RWPE1 (cell line): ENCODE measurements around the gene MYLK4.

Experiments
- CTCF ChIA-PET: fragments of 350-600 bp; sonication (Branson Sonifier 250); formaldehyde crosslinking; extraction: SDS; loops from one replicate; lab custom pipeline; 2021; lab: Yijun Ruan, JAX
- POLR2A ChIA-PET: fragments of 400-600 bp; formaldehyde crosslinking; extraction: SDS; loops from one replicate; lab custom pipeline; 2020; ENCODE audit warnings: antibody characterized with exemption; ENCODE audit not compliant: low non-redundant PET; lab: Yijun Ruan, JAX
- DNase-seq: peaks from one replicate; pipeline ENCODE4 v3.0.0; 2012; ENCODE audit warnings: low spot score
- H3K27ac ChIP-seq: fragments of 450-650 bp; 2 replicates; pipeline ENCODE4 v1.5.1; 2017
- TF ChIP-seq, protein P1 (sequence below): fragments of 450-650 bp; conservative IDR thresholded peaks from 2 replicates; pipeline ENCODE4 v1.5.1; 2017; ENCODE audit warnings: low read depth, mild to moderate bottlenecking

The MYLK4 gene

DNA sequence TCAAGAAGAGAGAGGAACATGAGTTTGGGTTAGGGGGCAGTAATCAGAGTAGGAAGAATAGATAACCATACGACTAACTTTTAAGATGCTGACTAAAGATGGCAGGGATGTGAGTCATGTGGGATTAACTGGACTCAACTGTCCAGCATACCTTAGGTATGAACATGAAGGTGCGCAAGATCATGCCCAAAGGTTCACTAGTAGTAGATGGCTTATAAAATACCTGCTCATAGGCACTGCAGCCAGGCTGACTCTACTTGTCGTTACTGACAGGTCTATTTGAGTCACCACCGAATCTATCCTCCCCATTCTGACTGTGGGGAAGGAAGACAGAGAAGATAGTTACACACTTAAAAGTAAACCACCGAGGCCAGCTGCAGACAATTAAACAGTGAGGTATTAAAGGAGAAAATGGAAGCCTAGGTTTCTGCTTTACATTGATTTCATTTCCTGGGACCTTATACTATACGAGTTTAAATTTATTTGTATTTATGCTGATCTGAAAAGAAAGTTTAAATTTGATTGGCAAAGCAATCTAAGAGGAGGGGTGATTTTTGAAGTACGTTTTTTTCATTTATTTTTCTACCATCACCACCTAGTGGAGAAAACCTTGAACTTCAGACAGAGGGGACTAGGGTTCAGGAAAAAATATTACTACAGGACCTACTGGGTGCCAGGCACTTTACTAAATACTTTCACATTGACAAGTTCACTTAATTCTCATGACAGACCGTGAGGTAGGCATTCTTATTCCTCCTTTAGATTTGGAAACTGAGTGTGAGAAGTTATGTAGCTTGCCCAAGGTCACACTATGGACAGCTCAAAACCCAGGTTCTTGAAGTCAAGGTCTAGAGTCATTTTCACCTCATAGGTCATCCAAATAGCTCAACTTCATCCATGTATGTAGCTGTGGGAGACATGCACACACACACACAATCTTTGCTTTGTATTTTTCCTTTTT is 10.4 kb upstream of the MYLK4 start:
- ChIA-PET CTCF (interaction anchor here (1.4 kb wide), 1 partner anchor 12 kb away, joined by 5 read pairs; no protein-coding TSS in a partner anchor), POLR2A (no interaction called here)

DNA sequence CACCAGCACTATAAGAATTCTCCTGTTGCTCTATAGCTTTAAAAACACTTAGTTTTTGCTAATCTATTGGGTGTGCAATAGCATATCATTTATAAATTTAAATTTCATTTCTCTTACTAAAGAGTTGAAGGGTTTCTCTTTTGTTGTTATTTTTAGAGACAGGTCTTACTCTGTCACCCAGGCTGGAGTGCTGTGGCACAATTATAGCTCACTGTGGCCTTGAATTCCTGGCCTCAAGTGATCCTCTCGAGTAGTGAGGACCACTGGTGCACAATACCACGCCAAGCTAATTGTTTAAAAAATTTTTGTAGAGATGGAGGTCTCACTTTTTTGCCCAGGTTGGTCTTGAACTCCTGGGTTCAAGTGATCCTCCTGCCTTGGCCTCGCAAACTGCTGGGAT is 8.3 kb upstream of the MYLK4 start:
- ChIA-PET POLR2A (no interaction called here), CTCF (interaction anchor here (1.8 kb wide), 1 partner anchor 9 kb away, joined by 13 read pairs; the partner anchor contains the start of gene MYLK4)
- no peak overlapping the region for H3K27ac ChIP-seq
- DNase-seq, result no peak
- TF ChIP-seq, protein P1, sequence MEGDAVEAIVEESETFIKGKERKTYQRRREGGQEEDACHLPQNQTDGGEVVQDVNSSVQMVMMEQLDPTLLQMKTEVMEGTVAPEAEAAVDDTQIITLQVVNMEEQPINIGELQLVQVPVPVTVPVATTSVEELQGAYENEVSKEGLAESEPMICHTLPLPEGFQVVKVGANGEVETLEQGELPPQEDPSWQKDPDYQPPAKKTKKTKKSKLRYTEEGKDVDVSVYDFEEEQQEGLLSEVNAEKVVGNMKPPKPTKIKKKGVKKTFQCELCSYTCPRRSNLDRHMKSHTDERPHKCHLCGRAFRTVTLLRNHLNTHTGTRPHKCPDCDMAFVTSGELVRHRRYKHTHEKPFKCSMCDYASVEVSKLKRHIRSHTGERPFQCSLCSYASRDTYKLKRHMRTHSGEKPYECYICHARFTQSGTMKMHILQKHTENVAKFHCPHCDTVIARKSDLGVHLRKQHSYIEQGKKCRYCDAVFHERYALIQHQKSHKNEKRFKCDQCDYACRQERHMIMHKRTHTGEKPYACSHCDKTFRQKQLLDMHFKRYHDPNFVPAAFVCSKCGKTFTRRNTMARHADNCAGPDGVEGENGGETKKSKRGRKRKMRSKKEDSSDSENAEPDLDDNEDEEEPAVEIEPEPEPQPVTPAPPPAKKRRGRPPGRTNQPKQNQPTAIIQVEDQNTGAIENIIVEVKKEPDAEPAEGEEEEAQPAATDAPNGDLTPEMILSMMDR, result no peak

More for the DNA sequence above, 10.4 kb upstream of the MYLK4 start:
- peak; percentile 55 for DNase-seq
- TF ChIP-seq, protein P1, result 0 out of 2 replicates have a peak, but pooled peaks have one; percentile 8
- no peak overlapping the region for H3K27ac ChIP-seq

DNA sequence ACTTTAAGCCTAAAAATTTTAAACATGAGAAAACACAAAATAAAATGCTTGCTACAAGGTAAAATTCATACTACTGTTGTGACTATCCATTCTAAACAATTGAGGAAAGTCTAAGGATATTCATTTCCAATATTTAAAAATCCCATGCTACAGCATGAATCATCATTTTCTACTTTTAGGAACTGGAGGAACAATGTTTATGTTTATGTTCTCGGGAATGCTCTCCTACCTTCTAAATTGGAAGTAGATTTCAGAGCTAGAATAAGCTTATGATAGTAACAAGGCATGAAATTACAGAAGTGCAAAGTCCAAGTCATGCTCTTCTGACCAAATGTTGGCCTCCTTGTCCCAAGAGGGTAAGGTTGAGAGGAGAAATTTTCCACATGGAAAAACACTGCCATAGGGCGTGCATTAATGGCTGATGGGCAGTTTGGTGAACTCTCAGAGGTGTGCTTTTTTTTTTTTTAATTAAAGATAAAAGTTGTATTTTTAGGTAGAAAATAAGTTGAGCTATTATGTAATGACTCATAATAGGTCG is 6.0 kb upstream of the MYLK4 start:
- DNase-seq, result no peak
- ChIA-PET POLR2A (no interaction called here), CTCF (interaction anchor here (0.6 to 1.3 kb wide), 3 partner anchors 9 to 1251 kb away, joined by 3 to 4 read pairs (median 3); partner anchors contain the start of gene WRNIP1)
- TF ChIP-seq, protein P1, result no peak
- H3K27ac ChIP-seq, result no peak overlapping the region

DNA sequence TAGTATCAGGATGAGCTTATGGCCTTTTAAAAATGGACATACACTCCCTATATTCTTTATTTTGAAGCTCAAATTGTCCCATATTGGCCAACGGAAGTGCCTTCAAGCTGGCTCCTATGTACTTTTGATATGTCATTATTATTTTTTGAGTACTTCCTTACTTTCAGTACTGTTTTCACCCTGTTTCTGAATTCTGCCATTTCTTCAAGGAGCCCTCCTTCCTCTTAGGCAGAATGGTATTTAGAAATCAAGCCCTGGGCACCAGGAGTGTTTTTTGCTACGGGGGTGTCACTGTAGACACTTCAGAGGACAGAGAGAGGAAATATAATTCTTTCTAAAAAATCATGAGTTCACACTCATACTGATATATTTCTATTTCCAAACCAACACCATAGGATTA is 5.5 kb upstream of the MYLK4 start:
- no peak for DNase-seq
- ChIA-PET CTCF (interaction anchor here (0.6 to 1.3 kb wide), 2 partner anchors 10 to 1251 kb away, joined by 3 to 4 read pairs; partner anchors contain the start of gene WRNIP1), POLR2A (no interaction called here)
- no peak overlapping the region for H3K27ac ChIP-seq
- TF ChIP-seq, protein P1, result no peak

DNA sequence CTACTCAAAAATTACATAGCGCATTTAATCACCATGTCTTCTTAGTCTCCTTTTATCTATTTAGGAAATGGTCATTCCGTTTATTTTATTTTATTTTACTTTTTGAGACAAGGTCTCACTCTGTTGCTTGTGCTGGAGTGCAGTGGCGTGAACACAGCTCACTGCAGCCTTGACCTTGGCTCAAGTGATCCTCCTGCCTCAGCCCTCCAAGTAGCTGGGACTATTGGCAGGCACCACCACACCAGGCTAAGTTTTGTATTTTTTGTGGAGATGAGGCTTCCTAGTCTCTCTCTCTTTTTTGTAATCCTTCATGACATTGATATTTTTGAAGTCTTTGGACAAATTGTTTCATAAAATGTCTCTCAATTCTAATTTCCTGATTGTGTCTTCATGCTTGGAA is 4.7 kb upstream of the MYLK4 start:
- H3K27ac ChIP-seq, result no peak overlapping the region
- DNase-seq, result no peak
- ChIA-PET CTCF (no interaction called here), POLR2A (interaction anchor here (0.6 kb wide), 1 partner anchor 1227 kb away, joined by 3 read pairs; no protein-coding TSS in a partner anchor)
- TF ChIP-seq, protein P1, result no peak

DNA sequence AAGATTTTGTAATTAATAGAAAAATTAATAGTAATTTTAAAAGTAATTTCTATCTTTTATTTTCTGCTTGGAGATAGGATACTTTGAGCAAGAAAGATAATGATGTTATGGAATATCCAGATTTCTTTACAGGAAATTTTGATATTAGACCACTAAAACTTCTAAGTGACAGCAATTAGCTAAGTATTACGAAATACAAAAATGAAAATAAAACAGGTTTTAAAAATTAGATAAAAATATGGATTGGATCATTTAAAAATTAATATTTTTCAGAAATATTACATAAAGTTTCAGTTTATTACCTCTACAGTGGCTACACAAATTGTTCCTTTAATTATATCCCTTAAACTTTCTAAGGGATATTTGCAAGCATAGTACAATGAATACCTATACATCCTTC is 4.2 kb upstream of the MYLK4 start:
- CTCF ChIA-PET, result no interaction called here
- POLR2A ChIA-PET, result interaction anchor here (0.6 kb wide), 1 partner anchor 1226 kb away, joined by 3 read pairs; no protein-coding TSS in a partner anchor

More for the DNA sequence above, 4.2 kb upstream of the MYLK4 start:
- TF ChIP-seq, protein P1, result no peak
- no peak overlapping the region for H3K27ac ChIP-seq
- no peak for DNase-seq
